ENCODE data around the gene MTMR1.

Gene MTMR1

GRCh38 chrX:150702966-150703694 is 9.9 kb downstream of the MTMR1 start:
- TF ChIP-seq, protein P1, sequence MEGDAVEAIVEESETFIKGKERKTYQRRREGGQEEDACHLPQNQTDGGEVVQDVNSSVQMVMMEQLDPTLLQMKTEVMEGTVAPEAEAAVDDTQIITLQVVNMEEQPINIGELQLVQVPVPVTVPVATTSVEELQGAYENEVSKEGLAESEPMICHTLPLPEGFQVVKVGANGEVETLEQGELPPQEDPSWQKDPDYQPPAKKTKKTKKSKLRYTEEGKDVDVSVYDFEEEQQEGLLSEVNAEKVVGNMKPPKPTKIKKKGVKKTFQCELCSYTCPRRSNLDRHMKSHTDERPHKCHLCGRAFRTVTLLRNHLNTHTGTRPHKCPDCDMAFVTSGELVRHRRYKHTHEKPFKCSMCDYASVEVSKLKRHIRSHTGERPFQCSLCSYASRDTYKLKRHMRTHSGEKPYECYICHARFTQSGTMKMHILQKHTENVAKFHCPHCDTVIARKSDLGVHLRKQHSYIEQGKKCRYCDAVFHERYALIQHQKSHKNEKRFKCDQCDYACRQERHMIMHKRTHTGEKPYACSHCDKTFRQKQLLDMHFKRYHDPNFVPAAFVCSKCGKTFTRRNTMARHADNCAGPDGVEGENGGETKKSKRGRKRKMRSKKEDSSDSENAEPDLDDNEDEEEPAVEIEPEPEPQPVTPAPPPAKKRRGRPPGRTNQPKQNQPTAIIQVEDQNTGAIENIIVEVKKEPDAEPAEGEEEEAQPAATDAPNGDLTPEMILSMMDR (IDR thresholded peaks at IDR 0.05; ENCODE audit: low read depth, low read length, missing control alignments) = no peak
- DNase-seq (ENCODE audit: extremely low read depth, low read depth) = no peak
- no peak overlapping the region for H3K4me3 ChIP-seq (replicated peaks; ENCODE audit: low read depth, low read length)

DNA sequence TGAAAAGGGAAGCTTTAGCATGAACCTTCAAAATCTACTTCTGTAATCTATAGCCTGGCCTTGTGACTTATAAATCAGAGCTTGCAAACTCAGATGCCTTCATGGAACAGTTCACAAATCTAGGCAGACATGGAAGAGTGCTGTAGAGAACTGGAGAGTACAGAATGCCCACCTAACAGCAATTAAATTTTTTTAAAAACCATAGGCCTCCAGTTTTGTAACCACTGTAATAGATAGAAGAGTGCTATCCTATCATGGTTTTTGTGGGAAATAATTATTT is 10.4 kb downstream of the MTMR1 start:
- TF ChIP-seq, protein P1 (IDR thresholded peaks at IDR 0.05; ENCODE audit: low read depth, low read length, missing control alignments) = no peak
- DNase-seq (ENCODE audit: extremely low read depth, low read depth) = no peak
- H3K4me3 ChIP-seq (replicated peaks; ENCODE audit: low read depth, low read length) = no peak overlapping the region

- no peak for DNase-seq (ENCODE audit: extremely low read depth, low read depth)
- no peak overlapping the region for H3K4me3 ChIP-seq (replicated peaks; ENCODE audit: low read depth, low read length)
- TF ChIP-seq, protein P1 (IDR thresholded peaks at IDR 0.05; ENCODE audit: low read depth, low read length, missing control alignments) = no peak
These were observed 10.9 kb downstream of the MTMR1 start for GRCh38 chrX:150704030-150704613.

- TF ChIP-seq, protein P1 (IDR thresholded peaks at IDR 0.05; ENCODE audit: low read depth, low read length, missing control alignments) = no peak
- DNase-seq (ENCODE audit: extremely low read depth, low read depth) = no peak
- H3K4me3 ChIP-seq (replicated peaks; ENCODE audit: low read depth, low read length) = no peak overlapping the region
These were observed 19.4 kb downstream of the MTMR1 start for GRCh38 chrX:150712619-150713018.

DNA sequence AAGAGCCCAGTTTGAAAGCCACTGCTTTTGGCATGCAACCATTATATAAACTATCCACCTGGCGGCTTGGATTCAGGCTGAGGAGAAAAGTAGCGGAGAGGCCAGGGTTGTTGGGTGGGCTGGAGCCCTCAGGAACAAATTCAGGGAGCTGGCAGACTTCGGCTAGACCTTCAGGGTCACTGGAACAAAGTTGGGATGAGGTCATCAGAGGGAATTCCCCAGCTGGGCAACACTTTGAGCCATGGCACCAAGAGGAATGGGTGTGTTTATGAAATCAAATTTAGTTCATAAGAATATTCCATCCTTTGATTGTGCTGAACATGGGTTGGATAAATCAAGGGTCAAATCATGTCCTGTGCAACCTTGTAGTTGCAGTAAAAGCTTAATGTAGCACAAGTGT is 22.0 kb downstream of the MTMR1 start:
- no peak for DNase-seq (ENCODE audit: extremely low read depth, low read depth)
- TF ChIP-seq, protein P1 (IDR thresholded peaks at IDR 0.05; ENCODE audit: low read depth, low read length, missing control alignments) = no peak
- no peak overlapping the region for H3K4me3 ChIP-seq (replicated peaks; ENCODE audit: low read depth, low read length)

- TF ChIP-seq, protein P1 (IDR thresholded peaks at IDR 0.05; ENCODE audit: low read depth, low read length, missing control alignments) = no peak
- no peak overlapping the region for H3K4me3 ChIP-seq (replicated peaks; ENCODE audit: low read depth, low read length)
- no peak for DNase-seq (ENCODE audit: extremely low read depth, low read depth)
These were observed 26.4 kb downstream of the MTMR1 start for GRCh38 chrX:150719621-150720020.

DNA sequence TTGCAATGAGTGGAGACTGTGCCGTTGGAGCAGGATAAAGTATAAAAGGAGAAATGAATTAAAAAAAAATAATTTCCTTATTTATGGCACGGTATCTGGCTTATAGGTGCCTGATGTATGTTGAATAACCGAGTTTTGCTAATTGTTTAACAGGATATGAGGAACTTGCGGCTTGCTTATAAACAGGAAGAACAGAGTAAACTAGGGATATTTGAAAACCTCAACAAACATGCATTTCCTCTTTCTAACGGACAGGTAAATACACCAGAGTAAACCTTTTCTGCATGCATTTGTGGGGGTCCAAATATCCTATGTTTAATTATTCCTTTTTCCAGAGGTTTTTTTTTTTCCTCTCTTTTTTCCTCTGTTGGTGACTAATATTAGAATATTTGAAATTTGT is 36.8 kb downstream of the MTMR1 start:
- H3K4me3 ChIP-seq (replicated peaks; ENCODE audit: low read depth, low read length) = no peak overlapping the region
- TF ChIP-seq, protein P1 (IDR thresholded peaks at IDR 0.05; ENCODE audit: low read depth, low read length, missing control alignments) = no peak
- DNase-seq (ENCODE audit: extremely low read depth, low read depth) = no peak

Measured in HFF-Myc (cell line).